GM06990 (cell line): ENCODE measurements around the gene ZNF286A.

ENCODE experiments used
- DNase-seq: peaks from one replicate; pipeline ENCODE4 v3.0.0-alpha.2; 2011; ENCODE audit not compliant: insufficient read length; ENCODE audit errors: extremely low read depth
- H3K27me3 ChIP-seq: replicated peaks from 2 replicates; pipeline ENCODE4 v1.6.0; 2011; ENCODE audit warnings: low read length; ENCODE audit not compliant: control insufficient read depth, insufficient read depth
- H3K36me3 ChIP-seq: 2 replicates; pipeline ENCODE4 v1.5.1; 2011; ENCODE audit warnings: low read length; ENCODE audit not compliant: control insufficient read depth, insufficient read depth
- H3K4me3 ChIP-seq: replicated peaks from 2 replicates; pipeline ENCODE4 v1.5.1; 2011; ENCODE audit warnings: low read depth, mild to moderate bottlenecking, control low read depth, low read length
- TF ChIP-seq, protein P1 (sequence below): IDR thresholded peaks from 2 replicates; pipeline ENCODE4 v1.5.1; 2011; ENCODE audit warnings: low read length, control low read depth, mild to moderate bottlenecking, inconsistent platforms; ENCODE audit not compliant: insufficient read depth, poor library complexity, severe bottlenecking

Gene ZNF286A

DNA sequence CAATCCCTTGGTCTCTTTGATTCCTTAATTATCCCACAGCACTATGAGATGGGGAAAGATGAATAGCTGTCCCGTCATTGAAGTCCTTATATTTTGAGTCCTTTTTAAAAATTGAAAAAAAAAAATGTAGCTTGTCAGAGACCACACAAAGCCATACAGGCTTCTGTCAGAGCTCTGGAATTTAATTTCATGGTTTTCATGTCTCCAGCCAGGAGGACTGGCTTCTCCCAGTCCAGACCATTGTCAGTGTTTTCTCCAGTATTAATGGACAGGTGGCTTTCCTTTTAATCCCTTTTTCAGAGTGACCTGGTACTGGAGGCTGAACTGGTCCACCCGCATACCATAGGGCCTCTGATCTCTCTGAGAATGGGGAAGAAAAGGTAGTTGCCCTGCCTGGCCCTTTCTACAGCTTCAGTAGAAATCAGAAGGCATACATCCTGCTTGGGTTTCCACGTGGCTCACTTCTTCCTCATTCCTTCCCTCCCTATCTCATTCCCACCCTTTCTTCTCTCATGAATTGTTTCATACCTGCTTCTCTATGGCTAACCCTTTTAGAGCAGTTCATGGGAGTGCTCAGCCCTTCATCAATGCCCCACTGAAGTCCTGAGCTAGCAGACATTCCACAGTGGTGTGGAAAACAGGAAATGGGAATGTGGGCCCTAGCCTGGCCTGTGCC, 44.5 kb upstream of the ZNF286A start:
- TF ChIP-seq, protein P1, sequence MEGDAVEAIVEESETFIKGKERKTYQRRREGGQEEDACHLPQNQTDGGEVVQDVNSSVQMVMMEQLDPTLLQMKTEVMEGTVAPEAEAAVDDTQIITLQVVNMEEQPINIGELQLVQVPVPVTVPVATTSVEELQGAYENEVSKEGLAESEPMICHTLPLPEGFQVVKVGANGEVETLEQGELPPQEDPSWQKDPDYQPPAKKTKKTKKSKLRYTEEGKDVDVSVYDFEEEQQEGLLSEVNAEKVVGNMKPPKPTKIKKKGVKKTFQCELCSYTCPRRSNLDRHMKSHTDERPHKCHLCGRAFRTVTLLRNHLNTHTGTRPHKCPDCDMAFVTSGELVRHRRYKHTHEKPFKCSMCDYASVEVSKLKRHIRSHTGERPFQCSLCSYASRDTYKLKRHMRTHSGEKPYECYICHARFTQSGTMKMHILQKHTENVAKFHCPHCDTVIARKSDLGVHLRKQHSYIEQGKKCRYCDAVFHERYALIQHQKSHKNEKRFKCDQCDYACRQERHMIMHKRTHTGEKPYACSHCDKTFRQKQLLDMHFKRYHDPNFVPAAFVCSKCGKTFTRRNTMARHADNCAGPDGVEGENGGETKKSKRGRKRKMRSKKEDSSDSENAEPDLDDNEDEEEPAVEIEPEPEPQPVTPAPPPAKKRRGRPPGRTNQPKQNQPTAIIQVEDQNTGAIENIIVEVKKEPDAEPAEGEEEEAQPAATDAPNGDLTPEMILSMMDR: no peak
- no peak for DNase-seq
- Histone ChIP-seq H3K4me3 (no peak overlapping the region), H3K36me3 (0 out of 2 replicates have a peak, but pooled peaks cover 2% of the 10 kb centered on the region), H3K27me3 (no peaks in the 10 kb centered on the region)

DNA sequence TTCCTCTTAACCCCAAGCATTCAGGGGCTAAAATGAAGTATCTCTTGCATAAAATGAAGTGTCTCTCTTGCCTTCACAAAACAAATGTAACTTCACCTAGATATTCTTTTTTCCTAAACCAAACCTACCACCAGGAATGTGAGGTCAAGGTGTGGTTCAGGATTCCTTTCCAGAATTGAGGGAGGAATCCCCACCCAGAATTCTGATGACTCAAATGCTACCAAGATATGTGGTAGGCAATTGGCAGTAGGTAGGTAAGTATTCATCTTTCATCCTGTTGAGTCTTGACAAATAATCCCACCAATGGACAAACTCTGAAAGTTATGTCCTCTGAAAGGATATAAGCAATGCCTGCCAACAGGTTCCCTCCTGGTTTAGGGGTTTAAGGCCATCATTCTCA, 41.7 kb upstream of the ZNF286A start:
- Histone ChIP-seq H3K27me3 (no peaks in the 10 kb centered on the region), H3K4me3 (no peak overlapping the region), H3K36me3 (peaks cover 2% of the 10 kb centered on the region; the same call in 1 of the 2 replicates)
- TF ChIP-seq, protein P1: no peak
- DNase-seq: no peak

DNA sequence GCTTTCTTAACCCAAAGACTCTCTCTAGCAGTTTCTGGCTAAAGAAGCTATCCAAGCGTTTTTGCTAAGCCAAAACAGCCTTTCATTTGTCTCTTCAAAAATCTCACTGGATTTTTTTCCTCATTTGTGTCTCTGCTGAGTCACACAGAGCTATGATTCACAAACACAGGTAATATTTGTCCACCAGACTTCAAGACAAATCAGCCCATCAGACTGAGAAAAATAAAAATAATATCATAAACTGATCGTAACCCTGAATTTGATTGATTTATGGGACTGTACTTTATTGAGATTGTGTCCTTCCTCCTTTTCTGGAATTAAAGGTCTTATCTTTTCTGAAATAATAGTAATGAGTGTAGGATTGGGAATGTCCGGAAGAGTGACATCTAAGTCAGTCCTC, 41.3 kb upstream of the ZNF286A start:
- Histone ChIP-seq H3K4me3 (no peak overlapping the region), H3K27me3 (no peaks in the 10 kb centered on the region), H3K36me3 (peaks cover 2% of the 10 kb centered on the region; the same call in 1 of the 2 replicates)
- TF ChIP-seq, protein P1: no peak
- no peak for DNase-seq

DNA sequence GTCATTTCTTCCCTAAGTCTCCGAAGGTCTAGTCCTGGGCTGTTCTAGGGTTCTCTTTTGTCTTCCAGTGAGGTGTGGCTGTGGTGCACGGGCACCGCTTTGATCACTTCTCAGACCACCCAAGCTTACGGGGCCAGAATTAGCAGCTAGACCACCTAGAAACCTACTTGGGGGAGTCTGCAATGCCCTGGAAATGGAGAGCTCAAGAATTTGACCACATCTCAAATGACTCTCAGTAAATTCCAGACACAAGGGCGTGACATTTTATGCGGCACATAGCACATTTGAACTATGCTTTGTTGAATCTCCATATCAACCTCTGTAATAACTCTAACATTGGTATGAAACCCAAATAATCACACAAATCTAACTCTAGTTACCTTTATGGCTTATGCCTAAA, 40.3 kb upstream of the ZNF286A start:
- no peak overlapping the region for H3K4me3 ChIP-seq
- DNase-seq: no peak
- TF ChIP-seq, protein P1: no peak
- H3K27me3 ChIP-seq: no peaks in the 10 kb centered on the region
- H3K36me3 ChIP-seq: peaks cover 2% of the 10 kb centered on the region; the same call in 1 of the 2 replicates

DNA sequence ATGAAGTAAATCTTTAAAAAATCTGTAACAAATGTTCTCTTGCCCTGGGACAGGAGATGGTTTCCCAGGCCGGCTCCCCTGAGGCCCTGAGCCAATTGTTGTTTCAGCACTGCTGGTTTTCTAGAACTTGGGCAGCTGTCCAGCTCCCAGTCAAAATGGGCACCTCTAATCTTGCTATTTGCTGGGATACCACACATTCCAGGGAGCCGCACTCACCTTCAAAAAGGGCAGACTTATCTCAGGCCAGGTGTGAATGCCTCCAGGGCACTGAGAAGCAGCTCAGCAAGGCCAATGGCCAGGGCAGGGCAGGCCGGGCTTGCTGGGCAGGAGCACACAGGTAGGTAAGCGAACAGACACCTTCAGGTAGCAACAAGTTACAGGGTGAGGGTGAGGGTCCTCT, 39.9 kb upstream of the ZNF286A start:
- H3K4me3 ChIP-seq: no peak overlapping the region
- no peak for DNase-seq

More for the DNA sequence above, 39.9 kb upstream of the ZNF286A start:
- TF ChIP-seq, protein P1: no peak
- H3K36me3 ChIP-seq: peaks cover 2% of the 10 kb centered on the region; the same call in 1 of the 2 replicates
- H3K27me3 ChIP-seq: no peaks in the 10 kb centered on the region
